Kidney tubule cell (primary cell): ENCODE data around the gene ZNF318.

Experiments used
- DNase-seq: peaks from one replicate; pipeline ENCODE4 v3.0.0-alpha.2; 2018; ENCODE audit warnings: low spot score

The ZNF318 gene

DNA sequence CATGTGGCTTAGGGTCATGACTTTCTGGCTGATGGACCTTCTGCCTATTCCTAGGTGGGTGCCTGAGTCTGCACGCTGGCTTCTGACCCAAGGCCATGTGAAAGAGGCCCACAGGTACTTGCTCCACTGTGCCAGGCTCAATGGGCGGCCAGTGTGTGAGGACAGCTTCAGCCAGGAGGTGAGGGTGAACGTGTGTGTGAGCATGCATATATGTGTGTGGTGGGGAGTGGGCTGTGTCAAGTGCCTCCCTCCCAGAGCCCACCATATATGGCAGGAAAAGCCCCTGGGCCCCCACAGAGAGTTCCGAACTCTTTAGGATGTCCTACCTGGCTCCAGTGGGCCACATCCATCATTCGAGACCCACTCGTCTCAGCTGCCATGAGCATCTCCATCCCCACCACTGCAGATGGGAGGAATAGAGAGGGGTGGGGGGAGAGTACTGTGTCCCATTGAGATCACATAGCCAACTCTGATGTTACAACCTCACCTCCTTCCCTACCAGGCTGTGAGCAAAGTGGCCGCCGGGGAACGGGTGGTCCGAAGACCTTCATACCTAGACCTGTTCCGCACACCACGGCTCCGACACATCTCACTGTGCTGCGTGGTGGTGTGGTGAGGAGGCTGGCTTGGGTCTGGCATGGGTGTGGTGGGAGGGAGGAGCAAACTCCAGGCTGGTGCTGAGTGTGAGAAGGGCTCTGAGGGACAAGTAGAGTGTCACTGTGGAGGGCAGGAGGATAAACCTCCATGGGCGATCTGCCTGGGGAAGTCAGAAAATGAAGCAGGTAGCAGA is 68.2 kb downstream of the ZNF318 start:
- DNase-seq: no peak

- no peak for DNase-seq
These were observed 69.8 kb downstream of the ZNF318 start for GRCh38 chr6:43299338-43300293.

- no peak for DNase-seq
These were observed 70.7 kb downstream of the ZNF318 start for GRCh38 chr6:43298565-43299337.

GRCh38 chr6:43297644-43298564 is 71.5 kb downstream of the ZNF318 start, which contains the start of gene SLC22A7:
Gene SLC22A7, plus strand, starts transcription at chr6:43298260. Its CDS starts 99 bp downstream, at chr6:43298359.
- DNase-seq: no peak

- no peak for DNase-seq
These were observed 72.5 kb downstream of the ZNF318 start for GRCh38 chr6:43296780-43297497.

- peak; percentile 70 for DNase-seq
These were observed 74.0 kb downstream of the ZNF318 start for GRCh38 chr6:43295456-43295855.

DNA sequence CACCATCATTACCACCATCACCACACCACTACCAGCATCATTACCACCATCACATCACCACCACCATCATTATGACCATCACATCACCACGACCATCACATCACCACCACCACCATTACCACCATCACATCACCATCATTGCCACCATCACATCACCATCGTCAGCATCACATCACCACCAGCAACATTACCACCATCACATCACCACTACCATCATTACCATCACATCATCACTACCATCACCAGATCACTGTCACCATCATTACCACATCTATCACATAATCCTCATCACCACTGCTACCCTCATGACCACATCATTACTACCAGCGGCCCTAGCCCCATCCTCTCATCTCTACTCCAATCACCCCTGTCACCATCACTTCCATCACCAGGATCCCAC is 74.9 kb downstream of the ZNF318 start:
- no peak for DNase-seq

GRCh38 chr6:43293698-43294097 is 75.7 kb downstream of the ZNF318 start:
- no peak for DNase-seq

- DNase-seq: no peak
These were observed 76.6 kb downstream of the ZNF318 start for GRCh38 chr6:43292763-43293318.

GRCh38 chr6:43292341-43292740 is 77.1 kb downstream of the ZNF318 start:
- no peak for DNase-seq

DNA sequence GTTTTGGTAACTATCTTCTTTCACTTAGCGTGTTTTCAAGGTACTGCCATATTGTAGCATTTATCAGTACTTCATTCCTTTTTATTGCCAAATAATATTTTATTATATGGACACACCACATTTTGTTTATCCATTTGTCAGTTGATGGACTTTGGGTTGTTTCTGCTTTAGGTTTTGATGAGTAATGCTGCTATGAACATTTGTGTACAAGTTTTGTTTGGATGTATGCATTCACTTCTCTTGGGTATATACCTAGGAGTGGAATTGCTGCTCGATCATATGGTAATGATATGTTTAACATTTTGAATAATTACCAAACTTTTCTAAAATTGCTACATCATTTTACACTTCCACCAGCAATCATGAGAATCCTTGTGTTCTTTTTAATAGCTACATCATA is 77.7 kb downstream of the ZNF318 start:
- DNase-seq: no peak

GRCh38 chr6:43290905-43291355 is 78.5 kb downstream of the ZNF318 start:
- DNase-seq: peak; percentile 31

DNA sequence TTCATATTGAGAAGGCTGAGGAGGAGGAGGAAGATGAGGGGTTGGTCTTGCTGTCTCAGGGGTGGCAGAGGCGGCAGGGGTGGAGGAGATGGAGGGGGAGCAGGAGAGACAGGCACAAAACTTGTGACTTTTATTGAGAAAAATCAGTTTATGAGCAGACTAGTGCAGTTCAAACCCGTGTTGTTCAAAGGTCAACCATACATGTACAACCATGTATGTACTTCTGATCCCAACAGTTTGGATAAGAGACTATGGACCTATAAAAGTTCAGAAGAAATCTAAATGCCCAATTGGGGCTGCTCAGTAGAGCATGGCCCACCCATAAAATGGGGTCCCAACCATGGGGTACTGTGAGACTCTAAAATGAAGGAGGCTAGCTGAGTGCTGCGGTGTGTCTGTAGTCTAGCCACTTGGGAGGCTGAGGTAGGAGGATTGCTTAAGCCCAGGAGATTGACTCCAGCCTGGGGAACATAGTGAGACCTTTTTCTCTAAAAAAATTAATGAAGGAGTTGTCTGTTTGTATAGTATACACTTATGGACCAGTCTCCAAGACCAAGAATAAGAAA is 79.0 kb downstream of the ZNF318 start:
- no peak for DNase-seq

DNA sequence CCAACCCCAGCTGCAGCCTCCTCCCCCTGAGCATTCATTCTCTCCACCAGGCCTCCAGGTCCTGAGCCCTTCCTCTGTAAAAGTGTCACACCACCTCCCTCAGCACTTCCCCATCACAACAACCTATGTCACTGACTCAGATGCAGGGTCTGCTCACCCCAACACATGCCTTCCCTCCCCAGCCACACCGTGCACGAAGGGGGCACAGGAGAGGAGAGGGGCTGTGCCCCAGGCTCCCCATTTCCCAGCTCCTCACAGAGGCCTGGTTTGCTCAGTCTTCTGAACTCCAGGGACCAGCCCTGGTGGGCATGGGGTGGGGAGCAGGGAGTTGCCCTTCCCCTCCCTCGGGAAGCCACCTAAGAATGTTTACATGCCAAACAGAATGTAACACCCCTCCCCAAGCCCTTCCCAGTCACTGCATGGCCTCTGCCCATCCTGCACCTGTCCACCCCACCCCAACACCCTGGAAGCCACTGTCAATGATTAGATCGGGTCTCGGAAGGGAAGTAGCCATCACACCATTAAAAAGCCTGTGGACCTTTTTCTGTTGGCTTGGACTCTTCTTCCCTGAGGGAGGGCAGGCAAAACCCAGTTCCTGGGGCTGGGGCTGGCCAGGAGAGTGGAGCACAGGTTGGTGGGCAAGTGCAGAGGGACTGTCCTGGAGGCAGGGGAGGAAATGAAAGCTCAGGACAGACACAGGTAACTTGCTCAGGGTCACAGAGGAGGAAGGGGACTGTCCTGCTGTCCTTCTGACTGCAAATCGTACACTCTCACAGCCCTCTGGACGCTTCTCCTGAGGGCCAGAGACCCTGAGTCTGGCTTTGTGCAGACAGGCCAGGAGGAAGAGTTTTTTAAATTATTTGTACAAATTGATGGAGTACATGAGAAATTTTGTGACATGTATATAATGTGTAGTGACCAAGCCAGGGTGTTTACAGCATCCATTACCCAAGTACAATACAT is 81.4 kb downstream of the ZNF318 start:
- no peak for DNase-seq

DNA sequence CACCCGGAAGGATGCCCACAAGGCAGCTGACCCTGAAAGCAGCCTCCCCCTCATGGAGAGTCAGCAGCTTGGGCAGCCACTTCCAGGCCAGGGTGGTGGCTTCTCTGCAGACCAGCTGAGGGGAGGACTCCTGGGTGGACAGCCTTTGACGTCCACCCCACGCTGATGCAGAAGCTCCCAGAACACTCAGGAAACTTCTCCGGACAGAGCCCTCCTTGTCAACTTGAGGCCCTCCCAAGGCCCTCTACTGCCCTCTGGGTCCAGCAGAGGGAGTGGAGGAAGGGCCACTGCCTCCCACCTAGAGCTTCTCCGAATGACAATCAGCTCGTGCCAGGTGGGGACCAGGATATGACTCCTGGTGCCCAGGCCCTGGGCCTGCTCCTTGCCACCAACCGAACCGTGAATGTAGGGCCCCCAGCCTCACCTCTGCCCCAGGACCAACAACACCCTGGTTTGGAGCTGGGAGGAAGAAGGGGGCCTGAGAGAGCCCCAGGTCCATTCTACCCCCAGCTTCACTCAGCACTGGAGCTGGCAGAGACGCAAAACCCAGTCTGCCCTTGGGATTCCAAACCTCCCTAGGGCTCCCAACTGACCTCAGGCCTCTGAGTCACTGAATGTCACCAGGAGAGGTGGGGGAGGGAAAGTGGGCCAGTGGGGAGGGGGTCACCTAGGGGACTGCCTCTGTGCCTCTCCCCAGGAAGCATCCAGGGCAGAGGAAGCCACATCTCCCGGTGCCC is 82.3 kb downstream of the ZNF318 start:
- no peak for DNase-seq

DNA sequence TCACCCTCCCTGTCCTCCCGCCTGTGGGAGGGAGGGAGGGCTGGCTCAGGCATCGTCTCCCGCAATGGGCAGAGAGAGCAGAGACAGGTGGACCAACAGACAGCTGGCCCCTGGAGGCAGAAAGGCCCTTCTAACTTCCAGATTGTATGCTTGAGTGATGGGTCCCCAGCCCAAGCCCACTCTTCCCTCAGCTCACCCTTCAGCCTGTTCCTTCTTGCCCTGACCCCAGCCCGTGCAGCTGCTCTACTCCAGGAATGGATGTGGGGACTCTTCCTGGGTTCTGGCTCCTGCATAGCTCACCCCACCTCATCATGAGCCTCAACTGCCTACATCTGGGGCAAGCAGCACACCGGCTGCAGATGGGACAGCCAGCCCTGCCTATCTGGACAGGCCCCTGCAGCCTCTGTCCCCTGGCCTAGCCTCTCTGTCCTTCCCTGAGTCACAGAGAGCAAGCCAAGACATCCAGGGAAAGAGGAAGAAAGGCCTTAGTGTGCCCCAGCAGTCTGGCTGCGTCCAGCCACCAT is 82.9 kb downstream of the ZNF318 start:
- no peak for DNase-seq
